GM12801 (cell line): Measurements from ENCODE around the gene KCNT1.

Experiments used
- CTCF ChIP-seq: IDR thresholded peaks from one replicate; pipeline ENCODE4 v1.5.1; 2011; ENCODE audit warnings: control low read depth; ENCODE audit not compliant: insufficient read length; ENCODE audit errors: extremely low read depth

Gene KCNT1

GRCh38 chr9:135669616-135670285, 32.2 kb upstream of the KCNT1 start:
- TF ChIP-seq CTCF = no peak

- TF ChIP-seq CTCF = no peak
Measured at GRCh38 chr9:135670721-135671590, 31.0 kb upstream of the KCNT1 start.

GRCh38 chr9:135671591-135672041, 30.4 kb upstream of the KCNT1 start:
- no peak for TF ChIP-seq CTCF

- no peak for TF ChIP-seq CTCF
Measured at GRCh38 chr9:135673941-135674340, 28.0 kb upstream of the KCNT1 start.

- TF ChIP-seq CTCF = no peak
Measured at GRCh38 chr9:135674977-135675376, 27.0 kb upstream of the KCNT1 start.

- TF ChIP-seq CTCF = no peak
Measured at GRCh38 chr9:135676891-135677290, 25.1 kb upstream of the KCNT1 start.

- no peak for TF ChIP-seq CTCF
Measured at GRCh38 chr9:135677641-135678168, 24.3 kb upstream of the KCNT1 start.
